Neural cell (in vitro differentiated cells): ENCODE results near the gene LTO1.

Source experiments
- POLR2AphosphoS5 ChIP-seq: IDR thresholded peaks from 2 replicates; pipeline ENCODE4 v1.6.1; 2012
- REST ChIP-seq: IDR thresholded peaks from 2 replicates; pipeline ENCODE4 v1.6.1; 2012; ENCODE audit warnings: borderline replicate concordance
- TAF1 ChIP-seq: IDR thresholded peaks from 2 replicates; pipeline ENCODE4 v1.6.1; 2012; ENCODE audit warnings: low read depth
- TF ChIP-seq, protein P1 (sequence below): fragments of 450-650 bp; IDR thresholded peaks from 2 replicates; pipeline ENCODE4 v1.5.1; 2014; ENCODE audit warnings: antibody characterized with exemption, mild to moderate bottlenecking, moderate library complexity; ENCODE audit not compliant: poor library complexity, severe bottlenecking

GRCh38 chr11:69677749-69678148 lies 2.6 kb upstream of the LTO1 start:
- TF ChIP-seq REST (no peak), POLR2AphosphoS5 (no peak), TAF1 (no peak)
- TF ChIP-seq, protein P1, sequence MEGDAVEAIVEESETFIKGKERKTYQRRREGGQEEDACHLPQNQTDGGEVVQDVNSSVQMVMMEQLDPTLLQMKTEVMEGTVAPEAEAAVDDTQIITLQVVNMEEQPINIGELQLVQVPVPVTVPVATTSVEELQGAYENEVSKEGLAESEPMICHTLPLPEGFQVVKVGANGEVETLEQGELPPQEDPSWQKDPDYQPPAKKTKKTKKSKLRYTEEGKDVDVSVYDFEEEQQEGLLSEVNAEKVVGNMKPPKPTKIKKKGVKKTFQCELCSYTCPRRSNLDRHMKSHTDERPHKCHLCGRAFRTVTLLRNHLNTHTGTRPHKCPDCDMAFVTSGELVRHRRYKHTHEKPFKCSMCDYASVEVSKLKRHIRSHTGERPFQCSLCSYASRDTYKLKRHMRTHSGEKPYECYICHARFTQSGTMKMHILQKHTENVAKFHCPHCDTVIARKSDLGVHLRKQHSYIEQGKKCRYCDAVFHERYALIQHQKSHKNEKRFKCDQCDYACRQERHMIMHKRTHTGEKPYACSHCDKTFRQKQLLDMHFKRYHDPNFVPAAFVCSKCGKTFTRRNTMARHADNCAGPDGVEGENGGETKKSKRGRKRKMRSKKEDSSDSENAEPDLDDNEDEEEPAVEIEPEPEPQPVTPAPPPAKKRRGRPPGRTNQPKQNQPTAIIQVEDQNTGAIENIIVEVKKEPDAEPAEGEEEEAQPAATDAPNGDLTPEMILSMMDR = no peak
